ENCODE measurements around the gene SPG11. TPM values are rescaled to one million over a fixed set of nuclear protein-coding genes. Genes with fewer than 3 reads are reported as not detected.

The SPG11 gene
- total RNA-seq, 4 donors from 2014 or later, result 45.2 to 82.8 (median 55.5) TPM

GRCh38 chr15:44616974-44617373, 46.5 kb downstream of the SPG11 start:
- ATAC-seq, result no peak
- H3K4me3 ChIP-seq, result no peak overlapping the region
- H3K9me3 ChIP-seq, result no peaks in the 10 kb centered on the region
- TF ChIP-seq, protein P1, sequence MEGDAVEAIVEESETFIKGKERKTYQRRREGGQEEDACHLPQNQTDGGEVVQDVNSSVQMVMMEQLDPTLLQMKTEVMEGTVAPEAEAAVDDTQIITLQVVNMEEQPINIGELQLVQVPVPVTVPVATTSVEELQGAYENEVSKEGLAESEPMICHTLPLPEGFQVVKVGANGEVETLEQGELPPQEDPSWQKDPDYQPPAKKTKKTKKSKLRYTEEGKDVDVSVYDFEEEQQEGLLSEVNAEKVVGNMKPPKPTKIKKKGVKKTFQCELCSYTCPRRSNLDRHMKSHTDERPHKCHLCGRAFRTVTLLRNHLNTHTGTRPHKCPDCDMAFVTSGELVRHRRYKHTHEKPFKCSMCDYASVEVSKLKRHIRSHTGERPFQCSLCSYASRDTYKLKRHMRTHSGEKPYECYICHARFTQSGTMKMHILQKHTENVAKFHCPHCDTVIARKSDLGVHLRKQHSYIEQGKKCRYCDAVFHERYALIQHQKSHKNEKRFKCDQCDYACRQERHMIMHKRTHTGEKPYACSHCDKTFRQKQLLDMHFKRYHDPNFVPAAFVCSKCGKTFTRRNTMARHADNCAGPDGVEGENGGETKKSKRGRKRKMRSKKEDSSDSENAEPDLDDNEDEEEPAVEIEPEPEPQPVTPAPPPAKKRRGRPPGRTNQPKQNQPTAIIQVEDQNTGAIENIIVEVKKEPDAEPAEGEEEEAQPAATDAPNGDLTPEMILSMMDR (IDR thresholded peaks at IDR 0.05), result no peak
- TF ChIP-seq POLR2A (IDR thresholded peaks at IDR 0.05), result no peak
- no peak for TF ChIP-seq EP300 (IDR thresholded peaks at IDR 0.05)
- no peak for TF ChIP-seq POLR2AphosphoS5 (IDR thresholded peaks at IDR 0.05)
- H3K27me3 ChIP-seq, result no peaks in the 10 kb centered on the region
- no peaks in the 10 kb centered on the region for H3K4me1 ChIP-seq
- H3K36me3 ChIP-seq, result peaks cover 9 to 97% of the 10 kb centered on the region in 2 donors
- WGBS, 2 donors (ENCODE audit: low coverage in 1 of 2), result 92 to 100% methylated on average over 2 of the region's 2 CpGs
- no peak overlapping the region for H3K27ac ChIP-seq

DNA sequence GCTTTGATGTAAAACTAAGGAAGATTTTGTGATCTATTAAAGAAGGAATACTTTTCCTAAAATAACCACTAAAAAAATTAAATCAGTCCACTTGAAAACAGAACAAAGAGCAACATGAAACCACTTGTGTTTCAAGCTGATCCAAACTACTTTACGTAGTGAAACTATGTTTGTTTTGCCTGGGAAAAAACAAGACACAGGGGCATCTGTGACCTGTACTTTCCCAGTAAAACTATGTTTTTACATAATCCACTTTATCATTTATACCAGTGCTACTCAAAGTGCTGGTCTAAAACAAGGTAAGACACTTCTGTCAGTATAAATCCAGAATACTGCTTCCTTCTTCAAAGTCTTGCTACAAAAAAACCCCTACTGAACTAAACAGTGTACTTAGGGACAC, 56.7 kb downstream of the SPG11 start:
- H3K36me3 ChIP-seq, result peaks cover 4 to 95% of the 10 kb centered on the region in 2 donors
- 92 to 100% methylated on average over 1 of the region's 1 CpG for WGBS, 2 donors (ENCODE audit: low coverage in 1 of 2)
- H3K27ac ChIP-seq, result no peak overlapping the region
- no peak overlapping the region for H3K4me3 ChIP-seq
- H3K9me3 ChIP-seq, result no peaks in the 10 kb centered on the region
- no peaks in the 10 kb centered on the region for H3K27me3 ChIP-seq
- no peak for TF ChIP-seq POLR2AphosphoS5 (IDR thresholded peaks at IDR 0.05)
- TF ChIP-seq, protein P1 (IDR thresholded peaks at IDR 0.05), result no peak
- no peak for TF ChIP-seq EP300 (IDR thresholded peaks at IDR 0.05)
- no peak for TF ChIP-seq POLR2A (IDR thresholded peaks at IDR 0.05)
- no peak for ATAC-seq
- no peaks in the 10 kb centered on the region for H3K4me1 ChIP-seq

- Histone ChIP-seq H3K9me3 (no peaks in the 10 kb centered on the region), H3K27ac (no peak overlapping the region), H3K4me3 (no peak overlapping the region), H3K36me3 (peaks cover 2 to 100% of the 10 kb centered on the region in 2 donors), H3K27me3 (no peaks in the 10 kb centered on the region), H3K4me1 (no peaks in the 10 kb centered on the region)
- TF ChIP-seq POLR2AphosphoS5 (IDR thresholded peaks at IDR 0.05) (no peak), EP300 (IDR thresholded peaks at IDR 0.05) (no peak), POLR2A (IDR thresholded peaks at IDR 0.05) (no peak)
- TF ChIP-seq, protein P1 (IDR thresholded peaks at IDR 0.05), result no peak
- no peak for ATAC-seq
- 92 to 100% methylated on average over 1 to 2 of the region's 2 CpGs for WGBS, 2 donors (ENCODE audit: low coverage in 1 of 2)
Measured at GRCh38 chr15:44603126-44603525, 60.3 kb downstream of the SPG11 start.

- Histone ChIP-seq H3K36me3 (peaks cover 0 to 100% of the 10 kb centered on the region in 2 donors), H3K4me3 (no peak overlapping the region), H3K27me3 (no peaks in the 10 kb centered on the region), H3K4me1 (no peaks in the 10 kb centered on the region), H3K27ac (no peak overlapping the region), H3K9me3 (no peaks in the 10 kb centered on the region)
- WGBS, 2 donors (ENCODE audit: low coverage in 1 of 2), result 58 to 80% methylated on average over 3 to 5 of the region's 5 CpGs
- no peak for ATAC-seq
- no peak for TF ChIP-seq POLR2AphosphoS5 (IDR thresholded peaks at IDR 0.05)
- TF ChIP-seq, protein P1 (IDR thresholded peaks at IDR 0.05), result no peak
- no peak for TF ChIP-seq EP300 (IDR thresholded peaks at IDR 0.05)
- TF ChIP-seq POLR2A (IDR thresholded peaks at IDR 0.05), result no peak
Measured at GRCh38 chr15:44598892-44599291, 64.6 kb downstream of the SPG11 start.

- 90 to 92% methylated on average over 1 of the region's 1 CpG for WGBS, 2 donors (ENCODE audit: low coverage in 1 of 2)
- Histone ChIP-seq H3K36me3 (peaks cover 0 to 100% of the 10 kb centered on the region in 2 donors), H3K4me1 (no peaks in the 10 kb centered on the region), H3K27ac (no peak overlapping the region), H3K27me3 (no peaks in the 10 kb centered on the region), H3K9me3 (no peaks in the 10 kb centered on the region), H3K4me3 (no peak overlapping the region)
- no peak for ATAC-seq
- TF ChIP-seq, protein P1 (IDR thresholded peaks at IDR 0.05), result no peak
- TF ChIP-seq POLR2A (IDR thresholded peaks at IDR 0.05) (no peak), POLR2AphosphoS5 (IDR thresholded peaks at IDR 0.05) (no peak), EP300 (IDR thresholded peaks at IDR 0.05) (no peak)
Measured at GRCh38 chr15:44598066-44598465, 65.4 kb downstream of the SPG11 start.
